CMK (cell line): ENCODE data around the gene VGLL1.

ENCODE experiments used
- DNase-seq: peaks from one replicate; pipeline ENCODE4 v3.0.0-alpha.2; 2010; ENCODE audit warnings: low read depth

Gene VGLL1

GRCh38 chrX:136531951-136532350 lies at the start of gene VGLL1:
Gene VGLL1, plus strand, starts transcription at chrX:136532215. Its CDS starts 3,806 bp downstream, at chrX:136536021.
- DNase-seq: no peak

GRCh38 chrX:136487647-136488046 lies 44.4 kb upstream of the VGLL1 start, which contains the start of gene BRS3:
Gene BRS3, plus strand, starts transcription at chrX:136487947. Its CDS starts 168 bp downstream, at chrX:136488115.
- no peak for DNase-seq

- no peak for DNase-seq
Measured at GRCh38 chrX:136488706-136489105, 43.3 kb upstream of the VGLL1 start.

- no peak for DNase-seq
Measured at GRCh38 chrX:136491832-136492231, 40.2 kb upstream of the VGLL1 start.

- no peak for DNase-seq
Measured at GRCh38 chrX:136493011-136493410, 39.0 kb upstream of the VGLL1 start.

- DNase-seq: no peak
Measured at GRCh38 chrX:136495043-136495442, 37.0 kb upstream of the VGLL1 start.

GRCh38 chrX:136496186-136496763 lies 35.7 kb upstream of the VGLL1 start:
- no peak for DNase-seq

- DNase-seq: peak; percentile 43
Measured at GRCh38 chrX:136496764-136497555, 35.1 kb upstream of the VGLL1 start.

- DNase-seq: peak; percentile 7
Measured at GRCh38 chrX:136497556-136498052, 34.4 kb upstream of the VGLL1 start, which contains the start of gene HTATSF1. Gene HTATSF1, plus strand, starts transcription at chrX:136497592. Its CDS starts 93 bp downstream, at chrX:136497685.

GRCh38 chrX:136519069-136519468 lies 12.9 kb upstream of the VGLL1 start:
- DNase-seq: no peak

- no peak for DNase-seq
Measured at GRCh38 chrX:136523770-136524169, 8.2 kb upstream of the VGLL1 start.

GRCh38 chrX:136525738-136526606 lies 6.0 kb upstream of the VGLL1 start:
- no peak for DNase-seq

- DNase-seq: no peak
Measured at GRCh38 chrX:136528645-136529315, 3.2 kb upstream of the VGLL1 start.

GRCh38 chrX:136529795-136530194 lies 2.2 kb upstream of the VGLL1 start:
- no peak for DNase-seq

GRCh38 chrX:136534131-136534530 lies 2.1 kb downstream of the VGLL1 start:
- DNase-seq: no peak

- no peak for DNase-seq
Measured at GRCh38 chrX:136538811-136539210, 6.8 kb downstream of the VGLL1 start.

- DNase-seq: no peak
Measured at GRCh38 chrX:136540226-136540625, 8.2 kb downstream of the VGLL1 start.

- DNase-seq: no peak
Measured at GRCh38 chrX:136541294-136541693, 9.3 kb downstream of the VGLL1 start.

GRCh38 chrX:136542281-136542680 lies 10.3 kb downstream of the VGLL1 start:
- no peak for DNase-seq

- DNase-seq: no peak
Measured at GRCh38 chrX:136546371-136546781, 14.4 kb downstream of the VGLL1 start.

- DNase-seq: no peak
Measured at GRCh38 chrX:136549226-136549625, 17.2 kb downstream of the VGLL1 start.

- no peak for DNase-seq
Measured at GRCh38 chrX:136551410-136551809, 19.4 kb downstream of the VGLL1 start.
